GM18508 (cell line): ENCODE results near the gene PRKCE.
"Not testable (repeated sequence)": the region's sequence is repeated elsewhere in the genome, so short reads cannot be mapped to it uniquely, and the experiment has no call there.

Experiments used
- ATAC-seq: cut with Tn5 transposase; IDR thresholded peaks from one replicate; pipeline ENCODE4 v1.9.1; 2021; ENCODE audit warnings: moderate number of reproducible peaks; ENCODE audit not compliant: insufficient read depth, unreplicated experiment

PRKCE gene

GRCh38 chr2:46183426-46183825, 532.0 kb downstream of the PRKCE start:
- no peak for ATAC-seq

GRCh38 chr2:46184794-46185583, 533.5 kb downstream of the PRKCE start:
- no peak for ATAC-seq

DNA sequence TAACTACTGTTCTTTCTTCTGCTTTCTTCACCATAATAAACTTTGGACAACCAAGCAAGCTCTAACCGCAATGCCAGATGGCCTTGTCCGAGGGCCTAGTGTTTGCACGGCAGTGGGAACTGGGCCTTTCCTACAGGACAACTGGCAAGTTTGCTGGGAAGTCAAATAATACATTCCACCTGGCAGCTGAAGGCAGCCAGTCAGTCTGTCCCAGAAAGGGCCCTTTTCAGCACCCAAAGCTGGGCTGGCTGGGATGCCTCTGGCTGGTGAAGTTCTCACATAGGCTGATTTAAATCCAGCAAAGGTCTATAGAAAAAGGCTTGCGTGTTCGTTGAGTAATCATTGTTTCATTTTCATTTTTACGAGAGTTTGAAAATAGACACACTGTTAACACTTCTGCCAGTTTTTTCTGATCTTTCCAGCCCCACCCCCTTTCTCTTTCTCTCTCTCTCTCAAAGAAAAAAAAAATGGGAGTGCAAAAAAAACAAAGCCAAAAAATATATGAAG, 535.7 kb downstream of the PRKCE start:
- peak; percentile 65 for ATAC-seq

- no peak for ATAC-seq
Observed at GRCh38 chr2:46188041-46188716, 536.7 kb downstream of the PRKCE start.

DNA sequence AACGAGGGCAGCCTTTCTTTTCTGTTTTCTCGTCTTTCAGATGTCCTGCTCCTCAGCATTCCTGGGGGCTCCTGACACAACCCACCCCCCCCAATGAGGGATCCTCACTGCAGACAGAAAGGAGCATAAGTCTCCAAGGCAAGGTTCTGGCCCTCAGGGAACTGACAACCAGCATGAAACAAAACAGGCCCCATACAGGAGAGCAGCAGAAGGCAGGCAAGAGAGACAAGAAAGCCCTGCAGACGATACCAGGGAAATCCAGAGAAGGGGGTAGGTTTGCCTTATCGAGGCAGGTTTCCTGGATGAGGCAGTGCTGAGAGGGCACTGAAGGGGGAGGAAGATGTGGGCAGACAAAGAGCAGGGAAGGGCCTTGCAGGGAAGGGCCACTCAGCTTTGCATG, 541.9 kb downstream of the PRKCE start:
- ATAC-seq: no peak

- no peak for ATAC-seq
Observed at GRCh38 chr2:46193855-46194254, 542.4 kb downstream of the PRKCE start.

- no peak for ATAC-seq
Observed at GRCh38 chr2:46194856-46195255, 543.4 kb downstream of the PRKCE start.

DNA sequence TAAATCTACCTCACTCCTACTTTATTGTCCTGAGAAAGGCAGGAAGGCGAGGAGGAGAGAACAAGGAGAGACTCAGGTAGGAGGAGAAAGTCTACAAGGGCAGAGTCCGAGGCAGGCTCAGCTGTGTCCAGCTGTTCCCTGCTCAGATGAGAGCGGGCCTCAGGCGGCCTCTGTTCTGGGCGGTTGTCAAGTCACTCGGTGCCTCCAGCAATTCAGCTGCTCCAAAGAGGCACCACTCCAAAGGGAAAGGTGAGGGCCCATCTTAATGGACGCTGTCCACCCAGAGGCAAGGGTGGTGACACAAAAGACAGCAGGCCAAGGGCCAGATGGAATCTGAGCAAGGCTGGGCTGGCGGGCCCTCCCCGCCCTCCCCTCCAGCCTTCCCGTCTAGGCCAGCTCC, 544.3 kb downstream of the PRKCE start:
- no peak for ATAC-seq

- no peak for ATAC-seq
Observed at GRCh38 chr2:46196871-46197462, 545.5 kb downstream of the PRKCE start.

GRCh38 chr2:46197672-46198071, 546.2 kb downstream of the PRKCE start:
- no peak for ATAC-seq

GRCh38 chr2:46198164-46198883, 546.8 kb downstream of the PRKCE start:
- no peak for ATAC-seq

- no peak for ATAC-seq
Observed at GRCh38 chr2:46198966-46199365, 547.5 kb downstream of the PRKCE start.

- ATAC-seq: no peak
Observed at GRCh38 chr2:46200100-46200690, 548.7 kb downstream of the PRKCE start.

DNA sequence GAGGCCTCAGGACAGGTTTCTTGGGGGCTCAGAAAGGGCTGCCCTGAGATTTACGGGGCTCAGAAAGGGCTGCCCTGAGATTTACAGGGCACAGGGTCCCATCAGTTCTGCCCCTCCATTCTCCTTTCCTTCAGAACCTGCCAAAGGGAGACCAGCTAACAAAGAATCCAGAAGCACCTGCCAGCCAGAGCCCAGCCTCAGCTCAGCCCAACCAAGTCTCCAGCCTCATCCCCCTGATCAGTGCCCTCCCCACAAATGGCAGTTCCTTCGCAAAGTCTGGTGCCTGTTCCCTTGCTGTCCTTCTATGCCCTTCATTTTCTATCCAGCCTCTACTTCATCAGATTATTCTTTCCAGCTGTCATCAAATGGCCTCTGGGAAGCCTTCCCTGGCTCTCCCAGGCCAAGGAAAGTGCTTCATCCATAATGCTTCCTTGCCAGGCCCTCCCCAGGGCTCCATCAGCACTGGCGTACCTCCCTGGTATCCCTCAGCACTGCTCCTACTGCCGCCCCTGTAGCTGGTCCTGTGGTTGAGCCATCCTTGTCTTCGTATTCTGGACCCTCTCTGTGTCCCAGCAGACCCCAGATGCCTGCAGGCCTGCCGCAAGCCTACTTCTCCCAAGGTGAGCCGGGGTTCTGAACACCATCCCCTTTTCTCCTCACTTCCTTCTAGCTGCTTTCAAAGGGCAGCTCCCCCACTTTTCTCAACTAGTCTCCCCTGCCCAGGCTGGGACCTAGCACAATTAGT, 549.6 kb downstream of the PRKCE start:
- ATAC-seq: no peak

DNA sequence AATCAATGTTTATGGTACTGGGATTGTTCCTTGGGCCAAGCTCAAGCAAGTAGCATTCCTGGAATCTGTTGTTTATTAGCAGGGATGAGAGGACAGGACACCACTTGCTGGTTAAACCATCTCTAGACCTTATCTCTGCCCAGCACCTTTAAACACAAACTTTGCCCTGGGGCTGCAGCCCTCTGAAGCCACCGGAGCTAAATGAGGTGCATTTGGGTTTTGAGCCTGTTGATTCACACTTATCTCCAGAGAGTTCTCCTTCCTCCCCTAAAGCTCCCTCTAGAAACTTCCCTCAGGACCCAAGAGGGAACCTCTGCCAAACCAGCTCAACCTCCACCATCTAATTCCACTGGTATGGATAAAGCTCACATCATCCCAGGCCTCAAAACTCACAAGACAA, 551.0 kb downstream of the PRKCE start:
- no peak for ATAC-seq

DNA sequence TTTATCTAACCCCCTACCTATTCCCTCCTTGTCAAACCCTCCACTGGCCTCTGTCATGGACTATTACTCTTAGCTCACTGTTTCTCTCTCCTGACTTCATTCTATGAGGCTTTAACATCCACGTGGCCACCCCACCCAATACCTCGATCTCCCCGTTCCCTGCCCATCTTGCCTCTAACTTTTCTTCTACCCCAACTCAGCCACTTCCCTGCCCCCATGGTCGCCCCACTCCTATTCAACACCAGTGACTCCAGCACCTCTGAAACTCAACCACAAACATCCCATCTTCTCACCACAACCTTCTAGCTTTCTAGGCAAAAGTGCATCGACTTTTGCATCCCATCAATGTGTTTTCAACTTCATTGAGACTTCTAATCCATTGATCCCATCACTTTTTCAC, 551.5 kb downstream of the PRKCE start:
- no peak for ATAC-seq

GRCh38 chr2:46203636-46204035, 552.2 kb downstream of the PRKCE start:
- ATAC-seq: not testable (repeated sequence)

DNA sequence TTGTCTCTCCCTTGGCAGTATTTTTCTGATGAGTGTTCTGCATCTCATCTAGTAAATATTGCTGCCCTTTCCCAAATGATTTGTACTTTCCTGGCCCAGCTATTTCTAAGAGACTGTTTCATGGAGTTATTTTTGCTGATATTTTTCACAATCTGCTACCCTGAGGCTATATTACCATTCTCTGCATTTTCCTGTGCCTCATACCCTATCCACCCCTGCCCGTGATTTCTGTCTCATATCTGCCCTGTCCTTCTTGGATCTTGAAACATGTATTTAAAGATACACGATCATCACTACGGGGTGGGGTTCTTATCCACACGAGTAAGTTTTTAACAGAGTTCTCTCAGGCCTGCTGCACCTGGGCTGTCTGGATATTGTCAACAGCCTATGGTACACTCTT, 556.1 kb downstream of the PRKCE start:
- ATAC-seq: no peak

DNA sequence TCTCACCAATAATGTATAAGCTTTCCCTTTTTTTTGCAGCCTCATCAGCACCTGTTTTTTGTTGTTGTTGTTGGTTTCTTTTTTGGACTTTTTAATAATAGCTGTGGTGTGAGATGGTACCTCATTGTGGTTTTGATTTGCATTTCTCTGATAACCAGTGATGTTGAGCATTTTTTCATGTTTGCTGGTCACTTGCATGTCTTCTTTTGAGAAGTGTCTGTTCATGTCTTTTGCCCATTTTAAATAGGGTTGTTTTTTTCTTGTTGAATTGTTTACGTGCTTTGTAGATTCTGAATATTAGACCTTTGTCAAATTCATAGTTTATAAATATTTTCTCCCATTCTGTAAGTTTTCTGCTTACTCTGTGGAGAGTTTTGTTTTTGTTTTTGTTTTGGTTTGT, 557.3 kb downstream of the PRKCE start:
- ATAC-seq: no peak

- ATAC-seq: no peak
Observed at GRCh38 chr2:46210063-46210462, 558.6 kb downstream of the PRKCE start.
